Gastroesophageal sphincter (tissue), 3 donors: ENCODE data around the gene CHTF18.

ENCODE experiments used
- POLR2AphosphoS5 ChIP-seq: sonication (generic); formaldehyde crosslinking; IDR thresholded peaks from one replicate; pipeline ENCODE4 v1.6.1; 2017; ENCODE audit warnings: antibody characterized with exemption
- TF ChIP-seq, protein P1 (sequence below), 4 experiments: fragments of 200-600 bp in 2 of 4; fragments of 450-650 bp in 2 of 4; sonication (generic) in 1 of 4; IDR thresholded peaks; one replicate each; pipeline ENCODE4 v1.5.1; 2017 to 2019; ENCODE audit warnings: antibody characterized with exemption in 4 of 4, mild to moderate bottlenecking in 2 of 4, moderate library complexity in 2 of 4

DNA sequence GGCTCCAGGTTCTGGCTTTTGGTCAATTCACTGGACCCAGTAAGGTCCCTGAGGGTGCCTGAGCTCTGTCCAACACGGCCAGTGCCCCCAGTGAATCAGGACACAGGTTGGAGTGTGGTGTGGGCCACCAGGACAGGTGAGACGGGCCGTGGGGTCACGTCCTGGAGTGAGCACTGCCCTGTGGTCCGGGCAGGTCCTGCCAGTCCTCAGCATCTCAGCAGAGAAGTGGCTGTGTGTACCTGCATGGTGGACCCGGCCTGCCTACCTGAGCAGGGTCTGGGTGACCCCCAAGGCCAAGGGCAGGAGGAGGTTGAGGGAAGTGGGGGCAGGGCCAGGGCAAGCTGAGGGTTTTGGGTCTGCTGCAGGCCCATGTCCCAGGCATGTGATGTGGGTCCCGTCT, 14.0 kb downstream of the CHTF18 start:
- TF ChIP-seq POLR2AphosphoS5: no peak
- TF ChIP-seq, protein P1, sequence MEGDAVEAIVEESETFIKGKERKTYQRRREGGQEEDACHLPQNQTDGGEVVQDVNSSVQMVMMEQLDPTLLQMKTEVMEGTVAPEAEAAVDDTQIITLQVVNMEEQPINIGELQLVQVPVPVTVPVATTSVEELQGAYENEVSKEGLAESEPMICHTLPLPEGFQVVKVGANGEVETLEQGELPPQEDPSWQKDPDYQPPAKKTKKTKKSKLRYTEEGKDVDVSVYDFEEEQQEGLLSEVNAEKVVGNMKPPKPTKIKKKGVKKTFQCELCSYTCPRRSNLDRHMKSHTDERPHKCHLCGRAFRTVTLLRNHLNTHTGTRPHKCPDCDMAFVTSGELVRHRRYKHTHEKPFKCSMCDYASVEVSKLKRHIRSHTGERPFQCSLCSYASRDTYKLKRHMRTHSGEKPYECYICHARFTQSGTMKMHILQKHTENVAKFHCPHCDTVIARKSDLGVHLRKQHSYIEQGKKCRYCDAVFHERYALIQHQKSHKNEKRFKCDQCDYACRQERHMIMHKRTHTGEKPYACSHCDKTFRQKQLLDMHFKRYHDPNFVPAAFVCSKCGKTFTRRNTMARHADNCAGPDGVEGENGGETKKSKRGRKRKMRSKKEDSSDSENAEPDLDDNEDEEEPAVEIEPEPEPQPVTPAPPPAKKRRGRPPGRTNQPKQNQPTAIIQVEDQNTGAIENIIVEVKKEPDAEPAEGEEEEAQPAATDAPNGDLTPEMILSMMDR (IDR thresholded peaks at IDR 0.05): no peak
